SKM-1 (cell line): ENCODE results near the gene DYRK1A.

Experiments used
- DNase-seq: peaks from one replicate; lab custom pipeline; 2025; ENCODE audit not compliant: unreplicated experiment; lab: John Stamatoyannopoulos, UW

The DYRK1A gene

GRCh38 chr21:37475186-37475868 is 108.8 kb downstream of the DYRK1A start:
- no peak for DNase-seq

- DNase-seq = no peak
Measured at GRCh38 chr21:37478794-37479193, 112.2 kb downstream of the DYRK1A start.

- no peak for DNase-seq
Measured at GRCh38 chr21:37483776-37484175, 117.2 kb downstream of the DYRK1A start.

- no peak for DNase-seq
Measured at GRCh38 chr21:37484535-37485474, 118.2 kb downstream of the DYRK1A start.

- DNase-seq = no peak
Measured at GRCh38 chr21:37489553-37489952, 123.0 kb downstream of the DYRK1A start.

GRCh38 chr21:37490084-37490483 is 123.5 kb downstream of the DYRK1A start:
- DNase-seq = no peak

GRCh38 chr21:37496972-37497371 is 130.4 kb downstream of the DYRK1A start:
- no peak for DNase-seq

GRCh38 chr21:37498664-37499063 is 132.1 kb downstream of the DYRK1A start:
- DNase-seq = no peak

- DNase-seq = no peak
Measured at GRCh38 chr21:37502947-37503346, 136.4 kb downstream of the DYRK1A start.

- DNase-seq = no peak
Measured at GRCh38 chr21:37503848-37504467, 137.4 kb downstream of the DYRK1A start.

GRCh38 chr21:37505963-37506362 is 139.4 kb downstream of the DYRK1A start:
- no peak for DNase-seq

GRCh38 chr21:37507716-37508115 is 141.1 kb downstream of the DYRK1A start:
- DNase-seq = no peak

- DNase-seq = no peak
Measured at GRCh38 chr21:37508341-37508740, 141.8 kb downstream of the DYRK1A start.

GRCh38 chr21:37509802-37510393 is 143.3 kb downstream of the DYRK1A start:
- DNase-seq = no peak

GRCh38 chr21:37511848-37512247 is 145.3 kb downstream of the DYRK1A start:
- DNase-seq = no peak

- DNase-seq = no peak
Measured at GRCh38 chr21:37513383-37513782, 146.8 kb downstream of the DYRK1A start.

- DNase-seq = no peak
Measured at GRCh38 chr21:37514038-37514667, 147.6 kb downstream of the DYRK1A start.

GRCh38 chr21:37516998-37517397 is 150.4 kb downstream of the DYRK1A start:
- DNase-seq = no peak

- no peak for DNase-seq
Measured at GRCh38 chr21:37520801-37521200, 154.2 kb downstream of the DYRK1A start.

- DNase-seq = no peak
Measured at GRCh38 chr21:37521658-37522057, 155.1 kb downstream of the DYRK1A start.
